MCF 10A (cell line): Measurements from ENCODE around the gene IFIT1B. TPM values are rescaled to one million over a fixed set of nuclear protein-coding genes. Genes with fewer than 3 reads are reported as not detected.

Source experiments
- BruUV-seq: library from RNA; stranded (reverse); fragments of 400-500 nt; replicated peaks from 2 replicates; lab custom pipeline; 2021; lab: Mats Ljungman, UMichigan
- CTCF ChIA-PET: fragments of 300-600 bp; sonication (Branson Sonifier 250); formaldehyde crosslinking; extraction: SDS; loops from one replicate; lab custom pipeline; 2021; ENCODE audit warnings: antibody characterized with exemption, inconsistent platforms; lab: Yijun Ruan, JAX
- POLR2A ChIA-PET: fragments of 300-600, 350-650 bp; sonication (Branson Sonifier 250); formaldehyde crosslinking; extraction: SDS; loops from one replicate; lab custom pipeline; 2020; ENCODE audit warnings: antibody characterized with exemption, inconsistent platforms; lab: Yijun Ruan, JAX
- DNase-seq: peaks from one replicate; pipeline ENCODE4 v3.0.0-alpha.2; 2018; ENCODE audit not compliant: unreplicated experiment
- H3K27ac Mint-ChIP-seq: one replicate; pipeline ENCODE4 v1.8.0; 2022; ENCODE audit warnings: mild to moderate bottlenecking, low read depth, mixed read lengths; ENCODE audit not compliant: unreplicated experiment
- H3K27me3 Mint-ChIP-seq: one replicate; pipeline ENCODE4 v1.8.0; 2022; ENCODE audit warnings: mixed read lengths; ENCODE audit not compliant: insufficient read depth, unreplicated experiment
- H3K36me3 Mint-ChIP-seq: one replicate; pipeline ENCODE4 v1.8.0; 2022; ENCODE audit warnings: mild to moderate bottlenecking, moderate library complexity, mixed read lengths; ENCODE audit not compliant: insufficient read depth, unreplicated experiment
- H3K4me1 Mint-ChIP-seq: one replicate; pipeline ENCODE4 v1.8.0; 2022; ENCODE audit warnings: mixed read lengths; ENCODE audit not compliant: insufficient read depth, unreplicated experiment
- H3K4me3 Mint-ChIP-seq: one replicate; pipeline ENCODE4 v1.8.0; 2022; ENCODE audit warnings: mild to moderate bottlenecking, moderate library complexity, mixed read lengths; ENCODE audit not compliant: unreplicated experiment
- H3K9me3 Mint-ChIP-seq: one replicate; pipeline ENCODE4 v1.8.0; 2022; ENCODE audit warnings: mixed read lengths; ENCODE audit not compliant: unreplicated experiment
- CTCF ChIP-seq: fragments of 200-600 bp; IDR thresholded peaks from one replicate; pipeline ENCODE4 v1.8.0; 2022; ENCODE audit warnings: antibody characterized with exemption, mild to moderate bottlenecking; ENCODE audit not compliant: unreplicated experiment
- intact Hi-C: fragments of 100-400 bp; cut with micrococcal nuclease; formaldehyde crosslinking; loops from 2 replicates; pipeline ENCODE4 v1.14.1; 2022
- total RNA-seq: library from RNA; stranded (reverse); gene quantifications from 2 replicates; pipeline ENCODE4 v1.2.3, GENCODE V29; 2022

The IFIT1B gene
- total RNA-seq, 1 experiment from 2014 or later = not detected

- intact Hi-C loops = loop anchor here (1.0 kb wide), 1 partner anchor 21 kb away; the partner anchor contains the start of gene IFIT5
- no TSS peak for BruUV-seq
- Mint-ChIP-seq H3K4me1 (no peaks in the 10 kb centered on the region), H3K36me3 (no peaks in the 10 kb centered on the region), H3K4me3 (peak overlapping the region; percentile 77), H3K27me3 (no peaks in the 10 kb centered on the region), H3K27ac (no peak overlapping the region), H3K9me3 (no peaks in the 10 kb centered on the region)
- ChIA-PET POLR2A (interaction anchor here (0.6 to 3.1 kb wide), 20 partner anchors 10 to 1889 kb away, joined by 3 to 51 read pairs (median 4); partner anchors contain the start of genes IFIT2, IFIT3, IFIT5 and LIPA), CTCF (interaction anchor here (0.6 to 1.7 kb wide), 14 partner anchors 12 to 1892 kb away, joined by 3 to 7 read pairs (median 4); partner anchors contain the start of gene IFIT5)
- TF ChIP-seq CTCF = no peak
- peak; percentile 48 for DNase-seq
Measured at GRCh38 chr10:89392974-89393373, 15.1 kb downstream of the IFIT1B start.

- BruUV-seq = no TSS peak
- no peak overlapping the region for H3K4me3 Mint-ChIP-seq
- ChIA-PET CTCF (no interaction called here), POLR2A (interaction anchor here (0.9 to 3.1 kb wide), 6 partner anchors 9 to 142 kb away, joined by 3 to 51 read pairs (median 10); partner anchors contain the start of genes IFIT2, IFIT5 and LIPA)
- no peak overlapping the region for H3K27ac Mint-ChIP-seq
- no peak for TF ChIP-seq CTCF
- H3K27me3 Mint-ChIP-seq = no peaks in the 10 kb centered on the region
- intact Hi-C loops = no loop called here
- no peaks in the 10 kb centered on the region for H3K4me1 Mint-ChIP-seq
- no peak for DNase-seq
- H3K9me3 Mint-ChIP-seq = no peaks in the 10 kb centered on the region
- H3K36me3 Mint-ChIP-seq = no peaks in the 10 kb centered on the region
Measured at GRCh38 chr10:89393898-89394297, 16.0 kb downstream of the IFIT1B start.

GRCh38 chr10:89395141-89395540 lies 17.3 kb downstream of the IFIT1B start:
- DNase-seq = no peak
- POLR2A ChIA-PET = no interaction called here
- no peaks in the 10 kb centered on the region for H3K9me3 Mint-ChIP-seq
- no peak overlapping the region for H3K4me3 Mint-ChIP-seq
- H3K4me1 Mint-ChIP-seq = no peaks in the 10 kb centered on the region
- intact Hi-C loops = no loop called here
- H3K36me3 Mint-ChIP-seq = no peaks in the 10 kb centered on the region
- no peak for TF ChIP-seq CTCF
- BruUV-seq = no TSS peak
- CTCF ChIA-PET = interaction anchor here (0.6 kb wide), 1 partner anchor 185 kb away, joined by 3 read pairs; no protein-coding TSS in a partner anchor
- no peak overlapping the region for H3K27ac Mint-ChIP-seq
- no peaks in the 10 kb centered on the region for H3K27me3 Mint-ChIP-seq

GRCh38 chr10:89398003-89398749 lies 20.3 kb downstream of the IFIT1B start:
- no peaks in the 10 kb centered on the region for H3K9me3 Mint-ChIP-seq
- ChIA-PET CTCF (no interaction called here), POLR2A (interaction anchor here (0.7 to 1.0 kb wide), 2 partner anchors 17 to 288 kb away, joined by 3 to 4 read pairs; no protein-coding TSS in a partner anchor)
- no peaks in the 10 kb centered on the region for H3K27me3 Mint-ChIP-seq
- no peak overlapping the region for H3K27ac Mint-ChIP-seq
- no peaks in the 10 kb centered on the region for H3K36me3 Mint-ChIP-seq
- DNase-seq = peak; percentile 9
- intact Hi-C loops = no loop called here
- no peak overlapping the region for H3K4me3 Mint-ChIP-seq
- no TSS peak for BruUV-seq
- H3K4me1 Mint-ChIP-seq = no peaks in the 10 kb centered on the region
- TF ChIP-seq CTCF = no peak
